ENCODE results near the gene POLR1A.

DNA sequence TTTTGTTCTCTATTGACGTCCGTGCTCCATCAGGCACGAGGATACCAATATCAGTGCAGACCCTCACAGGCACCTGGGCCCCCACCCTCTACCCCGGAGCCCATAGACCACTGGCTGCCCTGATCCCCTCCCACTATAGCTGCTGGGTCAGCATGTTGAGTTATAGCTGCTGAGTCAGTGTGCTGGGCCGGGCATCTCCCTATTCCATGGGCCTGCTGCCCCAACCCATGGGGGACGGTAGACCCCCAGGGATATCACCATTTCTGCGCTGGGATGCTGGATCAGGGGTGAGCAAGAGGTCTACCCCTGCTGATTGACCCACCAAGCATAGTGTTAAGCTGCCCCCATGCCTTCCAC is 116.8 kb downstream of the POLR1A start:
- TF ChIP-seq POLR2A (IDR thresholded peaks at IDR 0.05): no peak
- TF ChIP-seq EP300 (IDR thresholded peaks at IDR 0.05): no peak
- TF ChIP-seq, protein P1, sequence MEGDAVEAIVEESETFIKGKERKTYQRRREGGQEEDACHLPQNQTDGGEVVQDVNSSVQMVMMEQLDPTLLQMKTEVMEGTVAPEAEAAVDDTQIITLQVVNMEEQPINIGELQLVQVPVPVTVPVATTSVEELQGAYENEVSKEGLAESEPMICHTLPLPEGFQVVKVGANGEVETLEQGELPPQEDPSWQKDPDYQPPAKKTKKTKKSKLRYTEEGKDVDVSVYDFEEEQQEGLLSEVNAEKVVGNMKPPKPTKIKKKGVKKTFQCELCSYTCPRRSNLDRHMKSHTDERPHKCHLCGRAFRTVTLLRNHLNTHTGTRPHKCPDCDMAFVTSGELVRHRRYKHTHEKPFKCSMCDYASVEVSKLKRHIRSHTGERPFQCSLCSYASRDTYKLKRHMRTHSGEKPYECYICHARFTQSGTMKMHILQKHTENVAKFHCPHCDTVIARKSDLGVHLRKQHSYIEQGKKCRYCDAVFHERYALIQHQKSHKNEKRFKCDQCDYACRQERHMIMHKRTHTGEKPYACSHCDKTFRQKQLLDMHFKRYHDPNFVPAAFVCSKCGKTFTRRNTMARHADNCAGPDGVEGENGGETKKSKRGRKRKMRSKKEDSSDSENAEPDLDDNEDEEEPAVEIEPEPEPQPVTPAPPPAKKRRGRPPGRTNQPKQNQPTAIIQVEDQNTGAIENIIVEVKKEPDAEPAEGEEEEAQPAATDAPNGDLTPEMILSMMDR (IDR thresholded peaks at IDR 0.05): no peak

Data from gastroesophageal sphincter (tissue), 3 donors.